ENCODE measurements around the gene DDR2. TPM values are rescaled to one million over a fixed set of nuclear protein-coding genes. Genes with fewer than 3 reads are reported as not detected.

Gene DDR2
- polyA plus RNA-seq, 1 of the 3 experiments (the other 2 are of a cell fraction), result 34.0 TPM

DNA sequence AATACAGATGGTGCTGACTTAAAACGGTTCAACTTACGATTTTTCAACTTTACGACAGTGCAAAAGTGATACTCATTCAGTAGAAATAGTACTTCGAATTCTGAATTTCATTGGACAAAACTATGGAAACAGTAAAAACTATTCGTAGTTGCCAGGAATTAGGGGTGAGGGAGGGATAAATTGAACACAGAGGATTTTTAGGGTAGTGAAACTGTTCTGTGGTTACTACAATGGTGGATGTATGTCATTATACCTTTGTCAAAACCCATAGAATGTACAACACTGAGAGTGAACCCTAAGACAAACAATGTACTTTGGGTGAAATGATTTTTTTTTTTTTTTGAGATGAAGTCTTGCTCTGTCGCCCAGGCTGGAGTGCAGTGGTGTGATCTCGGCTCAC lies 7.5 kb downstream of the DDR2 start:
- H4K20me1 ChIP-seq (ENCODE audit: insufficient read depth), result peaks cover 95% of the 10 kb centered on the region

More for the DNA sequence above, 7.5 kb downstream of the DDR2 start:
- CTCF ChIA-PET, result interaction anchor here (1.6 kb wide), 1 partner anchor 11 kb away, joined by 3 read pairs; no protein-coding TSS in a partner anchor
- Histone ChIP-seq H3K36me3 (replicated peaks in 1 of 2; ENCODE audit: control insufficient read depth in 1 of 2, insufficient read depth in 2 of 2, low read length in 1 of 2) (peaks cover 13 to 31% of the 10 kb centered on the region in 2 experiments), H3F3A (replicated peaks; ENCODE audit: insufficient read depth) (peaks cover 6% of the 10 kb centered on the region), H3K4me3 (ENCODE audit: low read depth in 2 of 2, low read length in 1 of 2) (no peak overlapping the region), H3K27me3 (ENCODE audit: insufficient read depth) (no peaks in the 10 kb centered on the region), H3K4me1 (ENCODE audit: control insufficient read depth in 1 of 2, insufficient read depth in 2 of 2, low read depth in 1 of 2, low read length in 1 of 2) (peaks cover 18 to 30% of the 10 kb centered on the region in 2 experiments; a peak in 3 of 4 replicates), H3K27ac (ENCODE audit: low read depth in 2 of 2, low read length in 1 of 2) (no peak overlapping the region), H3K79me2 (ENCODE audit: insufficient read depth) (peaks cover 100% of the 10 kb centered on the region), H3K9me3 (no peaks in the 10 kb centered on the region), H3K4me2 (no peak overlapping the region), H3K9me2 (no peaks in the 10 kb centered on the region), H3K9ac (no peak overlapping the region), H2AFZ (ENCODE audit: low read depth) (no peak overlapping the region)
- WGBS (ENCODE audit: low lambda C conversion rate), result 90% methylated on average over 7 of the region's 7 CpGs
- no peak for DNase-seq
- POLR2A ChIA-PET, result no interaction called here
- no peak for TF ChIP-seq NRF1 (IDR thresholded peaks at IDR 0.05; ENCODE audit: low read depth, low read length)
- TF ChIP-seq POLR2AphosphoS5 (IDR thresholded peaks at IDR 0.05; ENCODE audit: low read depth, low read length), result no peak
- no peak for TF ChIP-seq MXI1 (IDR thresholded peaks at IDR 0.05; ENCODE audit: low read depth, low read length)
- no peak for TF ChIP-seq FOXJ3 (CRISPR knock-in tag; IDR thresholded peaks at IDR 0.05)
- TF ChIP-seq RXRA (IDR thresholded peaks at IDR 0.05; ENCODE audit: borderline replicate concordance, low read depth), result no peak
- no peak for TF ChIP-seq RCOR1 (IDR thresholded peaks at IDR 0.05; ENCODE audit: low read length)
- TF ChIP-seq CTCF (IDR thresholded peaks at IDR 0.05), result no peak
- no peak for TF ChIP-seq SMC3 (IDR thresholded peaks at IDR 0.05; ENCODE audit: low read depth, low read length)
- no peak for TF ChIP-seq FOXM1 (IDR thresholded peaks at IDR 0.05; ENCODE audit: low read depth)
- no peak for TF ChIP-seq SIN3A (IDR thresholded peaks at IDR 0.05; ENCODE audit: borderline replicate concordance, low read depth, low read length)
- TF ChIP-seq IRF3 (IDR thresholded peaks at IDR 0.05; ENCODE audit: low read depth, low read length), result no peak
- no peak for TF ChIP-seq CHD2 (IDR thresholded peaks at IDR 0.05; ENCODE audit: low read length, partially characterized antibody)
- no peak for TF ChIP-seq TEAD4 (IDR thresholded peaks at IDR 0.05; ENCODE audit: borderline replicate concordance, insufficient read depth)
- no peak for TF ChIP-seq RFX5 (IDR thresholded peaks at IDR 0.05; ENCODE audit: low read length)
- TF ChIP-seq TCF12 (IDR thresholded peaks at IDR 0.05), result no peak
- TF ChIP-seq EP300 (IDR thresholded peaks at IDR 0.05; ENCODE audit: borderline replicate concordance in 1 of 2, low read depth in 1 of 2, low read length in 1 of 2), result no peak
- TF ChIP-seq RAD21 (IDR thresholded peaks at IDR 0.05; ENCODE audit: low read length), result no peak
- TF ChIP-seq MAX (IDR thresholded peaks at IDR 0.05; ENCODE audit: low read depth), result no peak
- TF ChIP-seq MEF2A (IDR thresholded peaks at IDR 0.05; ENCODE audit: borderline replicate concordance, low read depth), result no peak
- no peak for TF ChIP-seq JUND (IDR thresholded peaks at IDR 0.05)
